Neutrophil (primary cell): ENCODE results near the gene ASB1.

ENCODE experiments used
- H3K27ac ChIP-seq: fragments of 200-600 bp; sonication (generic); 2 replicates; pipeline ENCODE4 v1.5.1; 2016; ENCODE audit warnings: mild to moderate bottlenecking, moderate library complexity
- H3K27me3 ChIP-seq: fragments of 200-600 bp; sonication (generic); 2 replicates; pipeline ENCODE4 v1.6.0; 2016; ENCODE audit warnings: mild to moderate bottlenecking
- H3K36me3 ChIP-seq: fragments of 200-600 bp; sonication (generic); 2 replicates; pipeline ENCODE4 v1.5.1; 2017
- H3K4me1 ChIP-seq, 2 experiments: fragments of 200-600 bp in 1 of 2; sonication (generic) in 1 of 2; 1 replicate in 1 of 2; 2 replicates in 1 of 2; pipeline versions ENCODE4 v1.5.1 to v1.6.1; 2013 to 2016; ENCODE audit warnings: low read depth in 1 of 2, low read length in 1 of 2, mild to moderate bottlenecking in 1 of 2, moderate library complexity in 1 of 2; ENCODE audit not compliant: control insufficient read depth in 1 of 2, insufficient read depth in 1 of 2
- H3K4me3 ChIP-seq, 2 experiments: fragments of 200-600 bp in 1 of 2; sonication (generic) in 1 of 2; 1 replicate in 1 of 2; 2 replicates in 1 of 2; pipeline ENCODE4 v1.5.1; 2013 to 2016; ENCODE audit warnings: low read depth in 1 of 2, low read length in 1 of 2, mild to moderate bottlenecking in 1 of 2, moderate library complexity in 1 of 2
- H3K9me3 ChIP-seq: fragments of 200-600 bp; sonication (generic); 2 replicates; pipeline ENCODE4 v1.5.1; 2016
- CTCF ChIP-seq: fragments of 200-600 bp; sonication (generic); IDR thresholded peaks from 2 replicates; pipeline ENCODE4 v1.5.1; 2016; ENCODE audit warnings: antibody characterized with exemption

ASB1 gene

GRCh38 chr2:238380785-238381184 is 45.9 kb upstream of the ASB1 start:
- H3K4me1 ChIP-seq, result peaks cover 91 to 94% of the 10 kb centered on the region in 2 experiments

DNA sequence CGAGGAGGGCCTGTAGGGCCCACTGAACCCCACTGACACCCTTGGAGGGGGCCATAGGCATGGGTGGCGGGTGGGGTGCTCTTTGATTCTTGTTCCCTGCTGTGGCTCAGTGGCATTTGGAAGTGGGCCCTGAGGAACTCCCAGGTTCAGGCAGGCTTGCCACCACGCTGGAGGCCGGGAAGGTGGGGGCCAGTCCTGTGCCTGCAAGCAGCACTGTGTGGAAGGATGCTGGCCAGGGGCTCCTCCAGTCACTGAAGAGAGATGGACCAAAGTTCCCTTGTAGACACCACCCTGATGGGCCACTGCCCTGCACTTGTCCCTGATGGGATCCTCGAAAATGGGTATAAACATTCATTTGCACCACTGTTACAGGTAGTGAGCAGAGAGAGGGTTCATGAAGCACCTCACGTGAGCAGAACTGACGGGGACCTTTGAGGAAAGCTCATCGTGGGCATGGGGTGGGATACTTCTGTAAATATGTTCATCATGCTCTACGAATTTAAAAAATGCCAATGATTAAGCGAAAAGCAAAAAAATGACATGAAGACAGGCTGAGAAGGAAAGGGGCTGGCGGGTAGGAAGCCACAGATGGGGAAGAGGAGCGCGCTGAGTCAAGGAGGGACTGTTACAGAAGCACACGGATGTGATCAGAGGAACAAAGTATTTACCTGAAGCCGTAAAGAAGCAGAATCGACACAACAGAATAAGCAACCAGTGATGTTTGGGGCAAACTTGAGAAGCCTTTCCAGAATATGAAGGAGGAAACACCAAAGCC is 45.2 kb upstream of the ASB1 start:
- H3K4me1 ChIP-seq, result peaks cover 95 to 96% of the 10 kb centered on the region in 2 experiments
- no peaks in the 10 kb centered on the region for H3K27me3 ChIP-seq
- peak overlapping the region; percentile 82 for H3K27ac ChIP-seq
- H3K9me3 ChIP-seq, result no peaks in the 10 kb centered on the region
- no peak for TF ChIP-seq CTCF
- peak overlapping the region; percentile 38 to 45 for H3K4me3 ChIP-seq
- no peaks in the 10 kb centered on the region for H3K36me3 ChIP-seq

More at GRCh38 chr2:238380785-238381184, 45.9 kb upstream of the ASB1 start:
- Histone ChIP-seq H3K36me3 (no peaks in the 10 kb centered on the region), H3K4me3 (no peak overlapping the region), H3K9me3 (no peaks in the 10 kb centered on the region), H3K27me3 (no peaks in the 10 kb centered on the region), H3K27ac (peak overlapping the region; percentile 82)
- TF ChIP-seq CTCF, result no peak

GRCh38 chr2:238382381-238382781 is 44.3 kb upstream of the ASB1 start:
- Histone ChIP-seq H3K4me3 (peak overlapping the region; percentile 38 to 45), H3K27ac (peak overlapping the region; percentile 82), H3K27me3 (no peaks in the 10 kb centered on the region), H3K36me3 (no peaks in the 10 kb centered on the region), H3K4me1 (peaks cover 95 to 96% of the 10 kb centered on the region in 2 experiments), H3K9me3 (no peaks in the 10 kb centered on the region)
- TF ChIP-seq CTCF, result no peak

DNA sequence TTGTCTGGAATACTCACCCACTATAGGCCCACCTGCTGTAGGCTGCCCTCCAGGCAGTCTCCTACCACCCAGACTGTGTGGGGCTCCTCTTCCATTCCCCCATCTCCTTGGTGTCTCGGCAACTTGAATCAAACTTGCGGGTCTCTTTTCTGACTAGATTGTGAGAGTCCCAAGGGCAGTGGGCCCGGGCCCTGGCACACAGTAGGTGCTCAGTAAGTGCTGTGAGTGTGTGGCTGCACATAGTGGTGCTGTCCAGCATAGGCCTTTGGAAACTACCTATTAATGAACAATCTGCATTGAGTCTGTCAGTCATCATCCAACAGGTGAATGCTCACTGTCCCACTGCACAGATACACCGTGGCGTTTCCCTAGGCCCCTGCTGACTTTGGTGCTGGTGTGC is 43.6 kb upstream of the ASB1 start:
- H3K27me3 ChIP-seq, result no peaks in the 10 kb centered on the region
- peak overlapping the region; percentile 38 to 45 for H3K4me3 ChIP-seq
- no peak for TF ChIP-seq CTCF
- H3K4me1 ChIP-seq, result peaks cover 97 to 99% of the 10 kb centered on the region in 2 experiments
- H3K36me3 ChIP-seq, result no peaks in the 10 kb centered on the region
- H3K27ac ChIP-seq, result peak overlapping the region; percentile 82
- no peaks in the 10 kb centered on the region for H3K9me3 ChIP-seq

DNA sequence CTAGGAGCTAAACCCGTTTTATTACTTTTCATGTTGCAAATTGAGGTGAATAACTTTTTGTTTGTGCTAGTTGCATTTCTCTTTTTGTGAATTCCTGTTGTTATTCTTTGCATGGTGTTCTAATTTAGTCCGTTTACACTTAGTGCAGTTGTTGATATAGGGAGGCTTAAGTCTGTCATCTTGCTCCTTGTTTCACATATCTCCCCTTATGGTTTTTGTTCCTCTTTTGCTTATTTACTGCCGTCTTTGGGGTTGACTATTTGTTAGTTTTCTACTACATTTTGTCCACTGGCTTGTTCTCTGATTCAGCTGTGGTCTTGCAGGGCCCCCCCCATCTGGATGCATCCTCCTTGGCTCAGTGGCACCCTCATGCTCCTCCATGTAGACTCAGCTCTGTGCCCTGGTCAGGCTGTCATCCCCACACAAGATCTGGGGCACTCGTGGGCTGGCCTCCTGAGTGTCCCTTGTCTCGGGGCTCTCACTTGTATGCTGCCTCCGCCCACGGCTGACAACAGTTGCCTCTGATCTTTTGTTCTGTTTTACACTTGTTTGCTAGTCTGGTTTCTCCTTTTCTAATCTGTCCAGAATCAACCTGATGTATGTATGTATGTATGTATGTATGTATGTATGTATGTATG is 42.9 kb upstream of the ASB1 start:
- Histone ChIP-seq H3K27me3 (no peaks in the 10 kb centered on the region), H3K4me1 (peaks cover 92 to 95% of the 10 kb centered on the region in 2 experiments), H3K36me3 (no peaks in the 10 kb centered on the region), H3K4me3 (no peak overlapping the region), H3K9me3 (no peaks in the 10 kb centered on the region), H3K27ac (peak overlapping the region; percentile 82)
- no peak for TF ChIP-seq CTCF
